Renal cortical epithelial cell (primary cell): ENCODE data around the gene SHOC2. TPM values are rescaled to one million over a fixed set of nuclear protein-coding genes. Genes with fewer than 3 reads are reported as not detected.

ENCODE experiments used
- total RNA-seq: library from RNA; depleted of rRNA; stranded (reverse); fragments of >200 nt; gene quantifications from 2 replicates; pipeline ENCODE4 v1.2.3, GENCODE V29; 2014

Gene SHOC2
- total RNA-seq, 1 donor from 2014 or later = 79.0 TPM

Other genes with a start within 250 kb of the SHOC2 start
- 27.3 and 93.2 TPM in 2 replicates for gene PDCD4, start 47.7 kb upstream of the SHOC2 start, total RNA-seq
- 19.1 and 37.1 TPM in 2 replicates for gene BBIP1, start 424 bp upstream of the SHOC2 start, total RNA-seq
- 0.15 TPM in 1 of 2 replicates, not detected in the other for gene ADRA2A, start 157.4 kb downstream of the SHOC2 start, total RNA-seq